ENCODE measurements around the gene KRT16.

The KRT16 gene

DNA sequence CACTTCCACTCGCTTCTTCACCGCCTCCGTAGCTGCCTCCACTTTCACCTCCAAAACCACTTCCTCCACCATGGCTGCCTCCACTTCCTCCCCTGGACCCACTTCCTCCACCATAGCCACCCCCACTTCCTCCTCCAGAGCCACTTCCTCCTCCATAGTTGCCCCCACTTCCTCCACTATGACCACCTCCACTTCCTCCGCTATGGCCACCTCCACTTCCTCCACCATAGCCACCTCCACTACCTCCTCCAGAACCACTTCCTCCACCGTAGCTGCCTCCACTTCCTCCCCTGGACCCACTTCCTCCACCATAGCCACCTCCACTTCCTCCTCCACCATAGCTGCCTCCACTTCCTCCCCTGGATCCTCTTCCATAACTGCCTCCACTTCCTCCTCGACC is 45.2 kb downstream of the KRT16 start:
- Histone ChIP-seq H3K27ac (peak overlapping the region in 5 of 11 experiments; percentile 5 to 52 (median 18); a peak in 4 of 22 replicates), H3K9ac (no peak overlapping the region), H3K4me2 (no peak overlapping the region; a peak in 2 of 22 replicates), H3K4me1 (peaks cover 0 to 10% (median 0%) of the 10 kb centered on the region in 10 experiments; a peak in 4 of 20 replicates), H3K36me3 (no peaks in the 10 kb centered on the region), H3K4me3 (no peak overlapping the region), H3K27me3 (no peaks in the 10 kb centered on the region), H3K9me3 (replicated peaks in 1 of 11) (peaks cover 14 to 32% (median 23%) of the 10 kb centered on the region in 11 experiments), H4K20me1 (no peaks in the 10 kb centered on the region)
- no peak for TF ChIP-seq Cebpa-rat (IDR thresholded peaks at IDR 0.05)

GRCh38 chr17:41565338-41565737 is 47.2 kb downstream of the KRT16 start:
- H3K9me3 ChIP-seq (replicated peaks in 1 of 11): peaks cover 14 to 32% (median 23%) of the 10 kb centered on the region in 11 experiments
- H3K36me3 ChIP-seq: no peaks in the 10 kb centered on the region
- no peaks in the 10 kb centered on the region for H4K20me1 ChIP-seq
- H3K27me3 ChIP-seq: no peaks in the 10 kb centered on the region
- peaks cover 0 to 10% (median 0%) of the 10 kb centered on the region in 10 experiments; a peak in 4 of 20 replicates for H3K4me1 ChIP-seq
- peak in 1 of 11 experiments; percentile 32; a peak in 2 of 22 replicates for TF ChIP-seq Cebpa-rat (IDR thresholded peaks at IDR 0.05)
- H3K4me2 ChIP-seq: no peak overlapping the region
- H3K9ac ChIP-seq: no peak overlapping the region
- no peak overlapping the region for H3K27ac ChIP-seq
- no peak overlapping the region for H3K4me3 ChIP-seq

- H3K27ac ChIP-seq: no peak overlapping the region
- no peak overlapping the region for H3K4me3 ChIP-seq
- TF ChIP-seq Cebpa-rat (IDR thresholded peaks at IDR 0.05): no peak
- peaks cover 0 to 10% (median 2%) of the 10 kb centered on the region in 10 experiments; a peak in 5 of 20 replicates for H3K4me1 ChIP-seq
- H3K9ac ChIP-seq: no peak overlapping the region
- no peaks in the 10 kb centered on the region for H4K20me1 ChIP-seq
- H3K9me3 ChIP-seq (replicated peaks in 1 of 11): peaks cover 14 to 29% (median 23%) of the 10 kb centered on the region in 11 experiments
- no peak overlapping the region for H3K4me2 ChIP-seq
- no peaks in the 10 kb centered on the region for H3K27me3 ChIP-seq
- H3K36me3 ChIP-seq: no peaks in the 10 kb centered on the region
Observed at GRCh38 chr17:41563607-41564170, 48.9 kb downstream of the KRT16 start.

DNA sequence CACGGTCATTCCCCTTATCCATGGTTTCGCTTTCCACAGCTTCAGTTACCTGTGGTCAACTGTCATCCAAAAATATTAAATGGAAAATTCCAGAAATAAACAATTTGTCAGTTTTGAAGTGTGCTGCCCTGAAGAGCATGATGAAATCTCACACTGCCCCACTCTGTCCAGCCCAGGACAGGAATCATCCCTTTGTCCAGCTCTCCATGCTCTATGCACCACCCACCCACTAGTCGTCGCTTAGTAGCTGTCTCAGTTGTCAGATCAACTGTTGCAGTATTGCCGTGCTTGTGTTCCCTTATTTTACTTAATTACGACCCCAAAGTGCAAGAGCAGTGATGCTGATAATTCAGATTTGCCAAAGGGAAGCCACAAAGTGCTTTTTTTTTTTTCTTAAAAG is 51.0 kb downstream of the KRT16 start:
- Histone ChIP-seq H3K27ac (no peak overlapping the region), H4K20me1 (no peaks in the 10 kb centered on the region), H3K36me3 (no peaks in the 10 kb centered on the region), H3K4me1 (peaks cover 0 to 6% (median 0%) of the 10 kb centered on the region in 10 experiments; a peak in 1 of 20 replicates), H3K9ac (no peak overlapping the region), H3K4me3 (no peak overlapping the region), H3K9me3 (replicated peaks in 1 of 11) (peaks cover 0 to 9% (median 6%) of the 10 kb centered on the region in 11 experiments; a peak in 13 of 22 replicates), H3K4me2 (no peak overlapping the region), H3K27me3 (no peaks in the 10 kb centered on the region)
- no peak for TF ChIP-seq Cebpa-rat (IDR thresholded peaks at IDR 0.05)
